ENCODE data around the gene CCL18. TPM values are rescaled to one million over a fixed set of nuclear protein-coding genes. Genes with fewer than 3 reads are reported as not detected.

The CCL18 gene
- total RNA-seq, 1 experiment from 2014 or later: not detected

DNA sequence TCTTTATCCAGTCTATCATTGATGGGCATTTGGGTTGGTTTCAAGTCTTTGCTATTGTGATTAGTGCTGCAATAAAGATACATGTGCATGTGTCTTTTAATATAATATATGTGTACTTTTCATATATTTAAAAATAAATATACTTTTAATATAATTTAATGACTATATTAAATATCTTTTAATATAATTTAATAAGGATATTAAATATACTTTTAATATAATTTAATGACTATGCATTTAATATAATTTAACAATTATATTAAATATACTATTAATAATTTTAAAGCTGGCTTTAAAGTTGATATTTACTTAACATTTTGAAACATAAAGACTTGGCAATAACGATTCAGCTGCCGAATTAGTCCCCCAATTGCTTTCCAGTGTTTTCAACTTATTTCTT is 47.5 kb upstream of the CCL18 start:
- in situ Hi-C loops (cut with HindIII; ENCODE audit: low pct_unique_long_range_greater_than_20kb, low sequenced_read_pairs): no loop called here
- Histone ChIP-seq H3K9me3 (ENCODE audit: control insufficient read depth, insufficient read depth, low read depth, low read length) (no peaks in the 10 kb centered on the region), H3K4me3 (ENCODE audit: low read depth in 2 of 2, low read length in 2 of 2) (no peak overlapping the region), H3K27ac (ENCODE audit: low read length) (no peak overlapping the region), H3K4me1 (ENCODE audit: control insufficient read depth, insufficient read depth, low read length) (no peaks in the 10 kb centered on the region), H3K27me3 (ENCODE audit: control insufficient read depth, insufficient read depth, low read length) (peaks cover 10% of the 10 kb centered on the region), H3K36me3 (ENCODE audit: control insufficient read depth, insufficient read depth, low read length) (no peaks in the 10 kb centered on the region)
- CTCF ChIA-PET: interaction anchor here (1.2 kb wide), 1 partner anchor 56 kb away, joined by 3 read pairs; no protein-coding TSS in a partner anchor
- intact Hi-C loops (cut with micrococcal nuclease; ENCODE audit: unreplicated experiment): no loop called here
- ATAC-seq (no peak), DNase-seq (ENCODE audit: low read depth, low spot score) (no peak)
- no peak for TF ChIP-seq POLR2AphosphoS5 (IDR thresholded peaks at IDR 0.05; ENCODE audit: low read depth, low read length)
- TF ChIP-seq SIN3A (IDR thresholded peaks at IDR 0.05; ENCODE audit: borderline replicate concordance, insufficient read depth, low read depth, low read length): no peak
- TF ChIP-seq, protein P1, sequence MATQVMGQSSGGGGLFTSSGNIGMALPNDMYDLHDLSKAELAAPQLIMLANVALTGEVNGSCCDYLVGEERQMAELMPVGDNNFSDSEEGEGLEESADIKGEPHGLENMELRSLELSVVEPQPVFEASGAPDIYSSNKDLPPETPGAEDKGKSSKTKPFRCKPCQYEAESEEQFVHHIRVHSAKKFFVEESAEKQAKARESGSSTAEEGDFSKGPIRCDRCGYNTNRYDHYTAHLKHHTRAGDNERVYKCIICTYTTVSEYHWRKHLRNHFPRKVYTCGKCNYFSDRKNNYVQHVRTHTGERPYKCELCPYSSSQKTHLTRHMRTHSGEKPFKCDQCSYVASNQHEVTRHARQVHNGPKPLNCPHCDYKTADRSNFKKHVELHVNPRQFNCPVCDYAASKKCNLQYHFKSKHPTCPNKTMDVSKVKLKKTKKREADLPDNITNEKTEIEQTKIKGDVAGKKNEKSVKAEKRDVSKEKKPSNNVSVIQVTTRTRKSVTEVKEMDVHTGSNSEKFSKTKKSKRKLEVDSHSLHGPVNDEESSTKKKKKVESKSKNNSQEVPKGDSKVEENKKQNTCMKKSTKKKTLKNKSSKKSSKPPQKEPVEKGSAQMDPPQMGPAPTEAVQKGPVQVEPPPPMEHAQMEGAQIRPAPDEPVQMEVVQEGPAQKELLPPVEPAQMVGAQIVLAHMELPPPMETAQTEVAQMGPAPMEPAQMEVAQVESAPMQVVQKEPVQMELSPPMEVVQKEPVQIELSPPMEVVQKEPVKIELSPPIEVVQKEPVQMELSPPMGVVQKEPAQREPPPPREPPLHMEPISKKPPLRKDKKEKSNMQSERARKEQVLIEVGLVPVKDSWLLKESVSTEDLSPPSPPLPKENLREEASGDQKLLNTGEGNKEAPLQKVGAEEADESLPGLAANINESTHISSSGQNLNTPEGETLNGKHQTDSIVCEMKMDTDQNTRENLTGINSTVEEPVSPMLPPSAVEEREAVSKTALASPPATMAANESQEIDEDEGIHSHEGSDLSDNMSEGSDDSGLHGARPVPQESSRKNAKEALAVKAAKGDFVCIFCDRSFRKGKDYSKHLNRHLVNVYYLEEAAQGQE (IDR thresholded peaks at IDR 0.05; ENCODE audit: insufficient read depth in 1 of 2, low read depth in 2 of 2, low read length in 1 of 2): no peak
- TF ChIP-seq TCF7L2 (IDR thresholded peaks at IDR 0.05; ENCODE audit: low read depth, low read length): no peak
- TF ChIP-seq CTCF (IDR thresholded peaks at IDR 0.05): no peak
- no TSS peak for BruUV-seq (replicated peaks)
- POLR2A ChIA-PET: no interaction called here

DNA sequence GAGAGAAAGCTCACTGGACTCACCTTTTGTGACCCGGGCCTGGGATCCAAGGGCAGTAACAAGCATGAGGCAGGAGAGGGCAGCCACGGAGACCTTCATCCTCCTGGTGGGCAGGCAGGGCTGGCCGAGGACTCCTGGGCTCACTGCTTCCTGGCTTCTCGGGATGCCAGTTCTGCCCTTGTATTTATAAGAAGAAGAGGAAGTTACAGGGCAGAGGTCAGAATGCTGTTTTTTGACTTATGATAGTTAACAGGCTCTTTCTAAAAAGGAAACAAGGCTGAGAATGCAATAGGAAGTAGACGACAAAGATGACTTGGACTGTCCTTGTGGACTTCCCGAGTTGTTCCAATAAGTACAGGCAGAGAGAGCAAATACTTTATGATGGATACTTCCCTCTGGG is 46.3 kb upstream of the CCL18 start, which contains the start of gene CCL23:
Gene CCL23, minus strand, starts transcription at position 174 of the 400 bp plus-strand sequence. Its CDS starts 75 bp downstream, at position 99.
- DNase-seq (ENCODE audit: low read depth, low spot score) (no peak), ATAC-seq (no peak)
- Histone ChIP-seq H3K27me3 (ENCODE audit: control insufficient read depth, insufficient read depth, low read length) (peaks cover 10% of the 10 kb centered on the region), H3K9me3 (ENCODE audit: control insufficient read depth, insufficient read depth, low read depth, low read length) (no peaks in the 10 kb centered on the region), H3K36me3 (ENCODE audit: control insufficient read depth, insufficient read depth, low read length) (no peaks in the 10 kb centered on the region), H3K4me1 (ENCODE audit: control insufficient read depth, insufficient read depth, low read length) (no peaks in the 10 kb centered on the region), H3K4me3 (ENCODE audit: low read depth in 2 of 2, low read length in 2 of 2) (no peak within 1 kb of the TSS), H3K27ac (ENCODE audit: low read length) (no peak within 1 kb of the TSS)
- no peak for TF ChIP-seq TCF7L2 (IDR thresholded peaks at IDR 0.05; ENCODE audit: low read depth, low read length)
- TF ChIP-seq, protein P1 (IDR thresholded peaks at IDR 0.05; ENCODE audit: insufficient read depth in 1 of 2, low read depth in 2 of 2, low read length in 1 of 2): no peak
- no peak for TF ChIP-seq SIN3A (IDR thresholded peaks at IDR 0.05; ENCODE audit: borderline replicate concordance, insufficient read depth, low read depth, low read length)
- no peak for TF ChIP-seq POLR2AphosphoS5 (IDR thresholded peaks at IDR 0.05; ENCODE audit: low read depth, low read length)
- TF ChIP-seq CTCF (IDR thresholded peaks at IDR 0.05): no peak
- POLR2A ChIA-PET: no interaction called here
- in situ Hi-C loops (cut with HindIII; ENCODE audit: low pct_unique_long_range_greater_than_20kb, low sequenced_read_pairs) (no loop called here), intact Hi-C loops (cut with micrococcal nuclease; ENCODE audit: unreplicated experiment) (no loop called here)
- CTCF ChIA-PET: interaction anchor here (1.2 kb wide), 1 partner anchor 55 kb away, joined by 3 read pairs; no protein-coding TSS in a partner anchor
- no TSS peak for BruUV-seq (replicated peaks)
